Heart right ventricle (tissue), 16 donors: Measurements from ENCODE around the gene GAL. TPM values are rescaled to one million over a fixed set of nuclear protein-coding genes. Genes with fewer than 3 reads are reported as not detected.

Experiments used
- ATAC-seq, 8 donors: fragments of 200-7000 bp; cut with Tn5 transposase; one replicate each; pipeline ENCODE4 v1.9.1; 2020; ENCODE audit warnings: mild to moderate bottlenecking in 8 of 8, moderate library complexity in 8 of 8, moderate number of reproducible peaks in 1 of 8
- DNase-seq, 2 donors: peaks; one replicate each; pipeline ENCODE4 v3.0.0-alpha.2; 2020
- H3K27ac ChIP-seq, 10 donors: fragments of 200-600 bp; sonication (generic) in 2 of 10; one replicate each; pipeline versions ENCODE4 v1.5.0 to v1.8.0; 2020 to 2022; ENCODE audit warnings: mild to moderate bottlenecking in 3 of 10
- H3K27me3 ChIP-seq, 7 donors: fragments of 200-600 bp; one replicate each; pipeline ENCODE4 v1.8.0; 2021 to 2022; ENCODE audit warnings: mild to moderate bottlenecking in 2 of 7
- H3K36me3 ChIP-seq, 9 donors: fragments of 200-600 bp; sonication (generic) in 1 of 9; one replicate each; pipeline versions ENCODE4 v1.5.0 to v1.8.0; 2020 to 2022; ENCODE audit warnings: mild to moderate bottlenecking in 2 of 9
- H3K4me1 ChIP-seq, 9 donors: fragments of 200-600 bp; sonication (generic) in 1 of 9; one replicate each; pipeline versions ENCODE4 v1.5.0 to v1.8.0; 2020 to 2022; ENCODE audit warnings: mild to moderate bottlenecking in 4 of 9
- H3K4me3 ChIP-seq, 10 donors: fragments of 200-600 bp; sonication (generic) in 2 of 10; one replicate each; pipeline versions ENCODE4 v1.5.0 to v1.8.0; 2020 to 2022; ENCODE audit warnings: mild to moderate bottlenecking in 7 of 10, moderate library complexity in 2 of 10
- H3K9me3 ChIP-seq, 11 donors: fragments of 200-600 bp in 10 of 11; sonication (generic) in 2 of 11; one replicate each; pipeline versions ENCODE4 v1.5.0 to v1.8.0; 2013 to 2022; ENCODE audit warnings: mild to moderate bottlenecking in 2 of 11, control low read depth in 1 of 11, moderate library complexity in 1 of 11
- WGBS, 2 donors: extraction: QIAGEN DNeasy Blood & Tissue Kit; methylation state at CpG; one replicate each; pipeline ENCODE4 v1.1.7; 2013; ENCODE audit warnings: inconsistent platforms in 1 of 2; 5-methylcytosine and 5-hydroxymethylcytosine counted together
- intact Hi-C, 10 donors: fragments of 100-400 bp; cut with DNase I; formaldehyde crosslinking; loops; one replicate each; pipeline versions ENCODE4 v1.11.1 to v1.14.2; 2022
- polyA plus RNA-seq, 2 donors: library from polyadenylated mRNA; stranded (reverse); fragments of 200-250 nt; gene quantifications; one replicate each; pipeline ENCODE4 v1.2.3, GENCODE V29; 2013
- total RNA-seq, 10 donors: library from RNA; stranded (reverse); fragmentation: NEBNext Ultra II Directional in 3 of 10; extraction: Animal tissue kit (Norgen Biotek cat#: 25700) in 3 of 10; gene quantifications; one replicate each; pipeline versions ENCODE4 v1.2.1 to v1.2.4, GENCODE V29; 2021 to 2023
- TF ChIP-seq, protein P1 (sequence below), 9 donors: fragments of 200-600 bp; sonication (generic) in 2 of 9; IDR thresholded peaks; one replicate each; pipeline versions ENCODE4 v1.5.0 to v1.8.0; 2021 to 2022; ENCODE audit warnings: antibody characterized with exemption in 9 of 9, mild to moderate bottlenecking in 5 of 9, moderate library complexity in 1 of 9
- donor health status: Arrhythmogenic right ventricular cardiomyopathy.
- donor health status: ischemic (EF 13 %, LVEDD 7.1; RV severe dilation, severe dysfunction).
- donor health status: healthy with polysubstance abuse.
- donor health status: DM: no; HTN: yes; CAD: no.
- donor health status: DM: no; HTN: no; CAD: no.
- donor health status: ischemic (EF 25% LVEDD 6.9; RV normal size, moderate dysfunction).
- donor health status: ischemic (EF 25% LVEDD 5.7; RV mildly dilated, moderate dysfunction).
- donor health status: healthy.
- donor health status: DM: yes; HTN: yes; CAD: no.
- donor health status: Ischemic cardiomyopathy.
- donor health status: ischemic (EF 35%, LVEDD 5.7; RV mildly dilated, moderate dysfunction).
- donor health status: nonischemic (EF 11% LVEDD 7.7; RV severe dilation, severe dysfunction).
- donor health status: DM: yes; HTN: yes; CAD: no.
- donor health status: PGD.
- donor health status: ischemic (EF 29% LVEDD 5.4; RV normal size, mild dysfunction).
- donor health status: nonischemic (EF 23%, LVEDD 6.1; RV moderate dilation, normal function).

Gene GAL
- total and polyA plus RNA-seq, 12 donors = 0.42 to 2.9 (median 1.1) TPM; not detected in 8

- Histone ChIP-seq H3K4me3 (no peak overlapping the region), H3K9me3 (peaks cover 0 to 4% (median 0%) of the 10 kb centered on the region in 11 donors), H3K36me3 (no peaks in the 10 kb centered on the region), H3K4me1 (no peaks in the 10 kb centered on the region), H3K27ac (no peak overlapping the region), H3K27me3 (peaks cover 0 to 39% (median 12%) of the 10 kb centered on the region in 7 donors)
- WGBS, 2 donors = 79 to 80% methylated on average over 21 of the region's 21 CpGs
- intact Hi-C loops = no loop called here
- ATAC-seq = no peak
- TF ChIP-seq, protein P1, sequence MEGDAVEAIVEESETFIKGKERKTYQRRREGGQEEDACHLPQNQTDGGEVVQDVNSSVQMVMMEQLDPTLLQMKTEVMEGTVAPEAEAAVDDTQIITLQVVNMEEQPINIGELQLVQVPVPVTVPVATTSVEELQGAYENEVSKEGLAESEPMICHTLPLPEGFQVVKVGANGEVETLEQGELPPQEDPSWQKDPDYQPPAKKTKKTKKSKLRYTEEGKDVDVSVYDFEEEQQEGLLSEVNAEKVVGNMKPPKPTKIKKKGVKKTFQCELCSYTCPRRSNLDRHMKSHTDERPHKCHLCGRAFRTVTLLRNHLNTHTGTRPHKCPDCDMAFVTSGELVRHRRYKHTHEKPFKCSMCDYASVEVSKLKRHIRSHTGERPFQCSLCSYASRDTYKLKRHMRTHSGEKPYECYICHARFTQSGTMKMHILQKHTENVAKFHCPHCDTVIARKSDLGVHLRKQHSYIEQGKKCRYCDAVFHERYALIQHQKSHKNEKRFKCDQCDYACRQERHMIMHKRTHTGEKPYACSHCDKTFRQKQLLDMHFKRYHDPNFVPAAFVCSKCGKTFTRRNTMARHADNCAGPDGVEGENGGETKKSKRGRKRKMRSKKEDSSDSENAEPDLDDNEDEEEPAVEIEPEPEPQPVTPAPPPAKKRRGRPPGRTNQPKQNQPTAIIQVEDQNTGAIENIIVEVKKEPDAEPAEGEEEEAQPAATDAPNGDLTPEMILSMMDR (IDR thresholded peaks at IDR 0.05) = no peak
- no peak for DNase-seq
Measured at GRCh38 chr11:68667511-68668500, 16.5 kb upstream of the GAL start.

DNA sequence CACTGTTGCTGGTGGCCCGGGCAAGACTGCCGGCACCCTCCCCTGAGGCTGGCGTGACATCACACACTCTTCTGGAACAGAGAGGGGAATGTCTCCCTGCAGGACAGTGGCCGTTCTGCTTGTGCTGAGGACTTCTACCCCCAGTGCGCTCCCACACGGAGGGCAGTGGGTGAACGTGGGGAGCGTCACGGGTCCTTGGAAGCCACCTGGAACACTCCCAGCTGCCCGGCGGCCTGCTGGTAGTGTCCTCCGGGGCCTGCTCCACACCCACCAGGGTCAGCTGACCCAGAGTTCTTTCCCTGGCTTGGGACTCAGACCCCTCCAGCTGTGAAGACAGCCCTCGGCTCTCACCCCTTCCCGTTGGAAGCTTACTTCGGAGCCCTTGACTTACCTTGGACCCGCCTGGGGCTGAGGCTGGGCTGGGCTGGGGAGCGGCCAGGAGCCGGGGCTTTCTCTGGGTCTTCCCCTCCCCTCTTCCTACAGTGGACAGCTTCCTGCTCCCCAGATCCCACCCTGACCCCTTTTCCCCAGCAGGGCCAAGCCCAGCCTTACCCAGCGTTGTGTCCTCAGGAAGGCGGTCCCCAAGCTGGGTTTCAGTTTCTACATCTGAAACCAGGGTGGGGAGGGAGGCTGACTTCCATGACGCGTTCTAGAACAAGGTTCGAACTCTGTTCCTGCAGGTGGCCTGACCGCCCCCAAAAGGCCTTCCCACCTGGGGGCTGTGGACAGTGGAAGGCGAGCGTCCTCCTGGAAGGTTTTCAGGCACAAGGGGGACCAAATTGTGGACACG, 14.8 kb upstream of the GAL start:
- ATAC-seq (no peak), DNase-seq (no peak)
- intact Hi-C loops = no loop called here
- no peaks in the 10 kb centered on the region for H3K36me3 ChIP-seq
- peaks cover 0 to 6% (median 0%) of the 10 kb centered on the region in 9 donors for H3K4me1 ChIP-seq
- TF ChIP-seq, protein P1 (IDR thresholded peaks at IDR 0.05) = no peak
- H3K9me3 ChIP-seq = peaks cover 0 to 9% (median 0%) of the 10 kb centered on the region in 11 donors
- 75 to 81% methylated on average over 27 of the region's 27 CpGs for WGBS, 2 donors
- H3K27ac ChIP-seq = no peak overlapping the region
- peaks cover 0 to 24% (median 11%) of the 10 kb centered on the region in 7 donors for H3K27me3 ChIP-seq
- H3K4me3 ChIP-seq = no peak overlapping the region

DNA sequence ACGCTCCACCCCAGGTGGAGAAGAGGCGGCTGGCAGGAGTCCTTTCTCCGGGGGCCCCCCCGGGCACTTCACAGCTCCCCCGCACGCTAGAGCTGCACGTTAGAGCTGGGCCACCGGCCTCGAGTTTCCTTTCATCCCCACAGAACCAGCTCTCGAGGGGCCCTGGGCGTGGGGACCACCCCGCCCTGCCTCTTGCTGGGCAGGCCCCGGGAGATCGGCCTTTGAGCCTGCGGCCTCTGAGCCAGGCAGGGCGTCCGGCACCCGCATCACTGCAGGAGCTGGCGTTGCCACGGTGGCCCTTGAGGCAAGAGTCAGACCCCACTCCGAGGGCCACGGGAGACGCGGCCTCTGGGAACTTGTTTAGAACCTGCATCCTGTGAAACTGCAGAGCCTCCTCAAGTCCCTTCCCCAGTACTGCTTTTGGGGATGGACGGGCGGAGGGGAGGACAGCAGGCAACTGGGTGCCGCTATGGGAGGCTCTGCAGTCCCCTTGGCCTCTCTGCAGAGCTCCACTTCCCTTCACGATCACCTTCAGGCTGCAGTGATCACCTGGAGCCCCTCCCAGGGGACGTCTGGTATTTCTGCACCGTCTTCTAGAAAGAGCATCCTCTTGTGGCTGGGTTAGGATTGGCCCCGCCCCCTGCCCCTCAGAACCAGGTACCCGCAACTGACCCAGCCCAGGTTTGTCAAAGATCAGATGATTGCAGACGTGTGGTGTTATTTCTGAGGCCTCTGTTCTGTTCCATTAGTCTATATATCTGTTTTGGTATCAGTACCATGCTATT, 13.9 kb upstream of the GAL start:
- peak in 1 of 8 donors; percentile 30 for ATAC-seq
- H3K4me1 ChIP-seq = peaks cover 0 to 6% (median 0%) of the 10 kb centered on the region in 9 donors
- 83 to 86% methylated on average over 33 of the region's 33 CpGs for WGBS, 2 donors

More for the DNA sequence above, 13.9 kb upstream of the GAL start:
- Histone ChIP-seq H3K9me3 (peaks cover 0 to 9% (median 0%) of the 10 kb centered on the region in 11 donors), H3K27ac (no peak overlapping the region), H3K36me3 (no peaks in the 10 kb centered on the region), H3K27me3 (peaks cover 0 to 16% (median 2%) of the 10 kb centered on the region in 7 donors), H3K4me3 (no peak overlapping the region)
- intact Hi-C loops = no loop called here
- TF ChIP-seq, protein P1 (IDR thresholded peaks at IDR 0.05) = no peak
- no peak for DNase-seq
